GM18861 (cell line): ENCODE measurements around the gene ZNF283.
"Not testable (repeated sequence)": the region's sequence is repeated elsewhere in the genome, so short reads cannot be mapped to it uniquely, and the experiment has no call there.

Experiments
- ATAC-seq: cut with Tn5 transposase; IDR thresholded peaks from one replicate; pipeline ENCODE4 v1.9.1; 2021; ENCODE audit not compliant: unreplicated experiment

ZNF283 gene

GRCh38 chr19:43799502-43800142 is 27.5 kb upstream of the ZNF283 start:
- ATAC-seq: no peak

- no peak for ATAC-seq
Observed at GRCh38 chr19:43802216-43802951, 24.7 kb upstream of the ZNF283 start, which contains the start of gene LYPD5. TSS of gene LYPD5 (minus strand) at chr19:43802447. CDS start at chr19:43802380, 67 bp downstream.

- no peak for ATAC-seq
Observed at GRCh38 chr19:43804432-43804831, 22.7 kb upstream of the ZNF283 start.

- ATAC-seq: not testable (repeated sequence)
Observed at GRCh38 chr19:43806401-43806800, 20.7 kb upstream of the ZNF283 start.

GRCh38 chr19:43806848-43807247 is 20.3 kb upstream of the ZNF283 start:
- no peak for ATAC-seq

GRCh38 chr19:43807651-43808050 is 19.5 kb upstream of the ZNF283 start:
- no peak for ATAC-seq

- no peak for ATAC-seq
Observed at GRCh38 chr19:43809762-43810696, 17.1 kb upstream of the ZNF283 start.

GRCh38 chr19:43811837-43812236 is 15.3 kb upstream of the ZNF283 start:
- no peak for ATAC-seq

GRCh38 chr19:43812259-43812658 is 14.9 kb upstream of the ZNF283 start:
- ATAC-seq: no peak

- ATAC-seq: no peak
Observed at GRCh38 chr19:43812688-43813087, 14.4 kb upstream of the ZNF283 start.

GRCh38 chr19:43814663-43815352 is 12.3 kb upstream of the ZNF283 start:
- no peak for ATAC-seq

GRCh38 chr19:43817454-43817853 is 9.7 kb upstream of the ZNF283 start:
- not testable (repeated sequence) for ATAC-seq

GRCh38 chr19:43818500-43818899 is 8.6 kb upstream of the ZNF283 start:
- ATAC-seq: no peak

GRCh38 chr19:43820098-43820883 is 6.8 kb upstream of the ZNF283 start:
- ATAC-seq: no peak

- ATAC-seq: no peak
Observed at GRCh38 chr19:43820884-43821215, 6.3 kb upstream of the ZNF283 start.

- not testable (repeated sequence) for ATAC-seq
Observed at GRCh38 chr19:43823856-43824255, 3.3 kb upstream of the ZNF283 start.

- ATAC-seq: not testable (repeated sequence)
Observed at GRCh38 chr19:43824572-43824971, 2.5 kb upstream of the ZNF283 start.

- ATAC-seq: no peak
Observed at GRCh38 chr19:43839139-43839538, 12.0 kb downstream of the ZNF283 start.

- no peak for ATAC-seq
Observed at GRCh38 chr19:43842007-43842406, 14.9 kb downstream of the ZNF283 start.

- ATAC-seq: no peak
Observed at GRCh38 chr19:43847246-43847645, 20.1 kb downstream of the ZNF283 start.
